Pancreas (tissue), 10 donors: ENCODE measurements around the gene HBS1L. TPM values are rescaled to one million over a fixed set of nuclear protein-coding genes. Genes with fewer than 3 reads are reported as not detected.

ENCODE experiments used
- ATAC-seq, 4 donors: fragments of 200-7000 bp; cut with Tn5 transposase; one replicate each; pipeline versions ENCODE4 v1.8.0 to v1.9.1; 2020; ENCODE audit warnings: mild to moderate bottlenecking in 4 of 4, moderate library complexity in 4 of 4
- DNase-seq, 6 donors: peaks; one replicate each; pipeline ENCODE4 v3.0.0-alpha.2; 2020
- FAIRE-seq: peaks from 2 replicates; lab custom pipeline; 2012; peaks lifted over from hg19 to GRCh38; lab: Jason Lieb, UNC
- H3K27ac ChIP-seq, 4 donors: fragments of 200-600 bp; sonication (generic); 1 replicate in 3 of 4; 2 replicates in 1 of 4; pipeline versions ENCODE4 v1.5.0 to v1.8.0; 2020
- H3K27me3 ChIP-seq, 4 donors: fragments of 200-600 bp; one replicate each; pipeline ENCODE4 v1.8.0; 2021
- H3K36me3 ChIP-seq, 3 donors: fragments of 200-600 bp; sonication (generic) in 1 of 3; one replicate each; pipeline versions ENCODE4 v1.5.0 to v1.8.0; 2020 to 2021
- H3K4me1 ChIP-seq, 3 donors: fragments of 200-600 bp; one replicate each; pipeline ENCODE4 v1.8.0; 2021
- H3K4me3 ChIP-seq, 4 donors: fragments of 200-600 bp; sonication (generic) in 2 of 4; one replicate each; pipeline versions ENCODE4 v1.5.0 to v1.8.0; 2020 to 2021
- H3K9me3 ChIP-seq, 4 donors: fragments of 200-600 bp; one replicate each; pipeline ENCODE4 v1.8.0; 2021
- CTCF ChIP-seq, 4 donors: fragments of 200-600 bp; sonication (generic) in 3 of 4; IDR thresholded peaks; one replicate each; pipeline versions ENCODE4 v1.5.0 to v1.8.0; 2021; ENCODE audit warnings: antibody characterized with exemption in 4 of 4
- WGBS, 2 donors: extraction: QIAGEN DNeasy Blood & Tissue Kit; methylation state at CpG; one replicate each; pipeline ENCODE4 v1.1.7; 2013; 5-methylcytosine and 5-hydroxymethylcytosine counted together
- intact Hi-C, 3 donors: fragments of 100-400 bp; cut with DNase I; formaldehyde crosslinking; loops; one replicate each; pipeline versions ENCODE4 v1.11.1 to v1.14.2; 2022
- polyA plus RNA-seq, 2 donors: library from polyadenylated mRNA; stranded (reverse); fragments of 200-250 nt; gene quantifications; one replicate each; pipeline ENCODE4 v1.2.3, GENCODE V29; 2013
- total RNA-seq, 6 donors: library from RNA; stranded (reverse); fragmentation: NEBNext Ultra II Directional in 4 of 6; extraction: Animal tissue kit (Norgen Biotek cat#: 25700) in 4 of 6; gene quantifications; one replicate each; pipeline versions ENCODE4 v1.2.1 to v1.2.4, GENCODE V29; 2021 to 2023
- donor health status: healthy with polysubstance abuse.
- donor health status: DM: no; HTN: no; CAD: no; lungs with moderate emphysema.
- donor health status: DM: no; HTN: no; CAD: no.
- donor health status: control.
- donor health status: control.
- donor health status: Bipolar disorder and iron deficiency.
- donor health status: DM: yes; HTN: yes; CAD: no.
- donor health status: DM: no; HTN: no; CAD: no.
- donor health status: DM: no; HTN: no; CAD: no.
- donor health status: DM: yes; HTN: yes; CAD: no.

The HBS1L gene
- total and polyA plus RNA-seq, 8 donors = 10.3 to 41.5 (median 38.9) TPM

DNA sequence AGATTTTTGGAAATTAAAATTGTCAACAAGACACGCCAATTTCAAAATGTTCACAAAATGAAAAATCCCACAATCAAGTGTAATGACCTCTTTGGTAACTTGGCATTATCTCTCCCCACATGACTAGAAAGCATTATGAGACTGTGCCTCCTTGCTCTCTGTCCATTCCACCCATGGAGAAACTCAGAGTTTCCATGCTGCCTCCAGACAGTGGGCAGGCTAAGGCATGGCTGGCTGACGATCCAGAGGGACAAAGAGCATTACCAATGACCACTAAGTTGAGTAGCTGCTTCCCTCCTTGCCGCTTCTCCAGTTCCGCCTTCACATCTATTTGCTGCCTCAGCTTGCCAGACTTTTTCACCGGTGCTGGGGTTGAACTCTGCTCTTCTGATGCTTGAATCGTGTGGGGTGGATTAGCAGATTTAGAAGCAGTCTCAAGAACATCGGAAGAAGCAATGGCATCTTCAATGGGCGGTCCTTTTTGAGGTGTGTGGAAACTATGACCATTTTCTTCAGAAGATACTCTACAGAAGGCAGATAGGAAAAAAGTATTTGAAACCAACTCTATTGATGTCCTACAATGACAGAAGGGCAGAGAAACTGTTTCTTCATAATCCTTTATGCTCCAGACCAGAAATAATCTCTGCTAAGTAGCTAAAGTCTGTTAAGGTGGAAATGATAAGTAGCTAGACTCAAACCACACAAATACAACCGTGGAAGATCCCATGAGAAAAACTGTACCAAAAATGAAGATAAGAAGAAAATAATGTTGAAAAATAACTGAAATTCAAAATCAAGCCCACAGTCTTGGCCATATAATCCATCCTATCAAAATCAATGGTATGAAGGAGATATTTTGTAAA, 57.3 kb downstream of the HBS1L start:
- Histone ChIP-seq H3K36me3 (peaks cover 0 to 19% (median 0%) of the 10 kb centered on the region in 3 donors), H3K4me1 (no peaks in the 10 kb centered on the region), H3K27ac (no peak overlapping the region), H3K4me3 (no peak overlapping the region), H3K27me3 (no peaks in the 10 kb centered on the region), H3K9me3 (no peaks in the 10 kb centered on the region)
- DNase-seq (no peak), FAIRE-seq (no peak), ATAC-seq (no peak)
- WGBS, 2 donors = 93 to 95% methylated on average over 9 of the region's 9 CpGs
- TF ChIP-seq CTCF (IDR thresholded peaks at IDR 0.05) = no peak
- intact Hi-C loops = no loop called here

GRCh38 chr6:134995536-134995935, 59.1 kb downstream of the HBS1L start:
- H3K27me3 ChIP-seq = no peaks in the 10 kb centered on the region
- no peak overlapping the region for H3K27ac ChIP-seq
- no peak for TF ChIP-seq CTCF (IDR thresholded peaks at IDR 0.05)
- no peaks in the 10 kb centered on the region for H3K4me1 ChIP-seq
- intact Hi-C loops = no loop called here
- ATAC-seq = no peak
- FAIRE-seq = no peak
- no peak overlapping the region for H3K4me3 ChIP-seq
- DNase-seq = no peak
- peaks cover 0 to 21% (median 0%) of the 10 kb centered on the region in 3 donors for H3K36me3 ChIP-seq
- WGBS, 2 donors = 80 to 94% methylated on average over 1 of the region's 1 CpG
- no peaks in the 10 kb centered on the region for H3K9me3 ChIP-seq

- Histone ChIP-seq H3K4me1 (no peaks in the 10 kb centered on the region), H3K9me3 (no peaks in the 10 kb centered on the region), H3K27me3 (no peaks in the 10 kb centered on the region), H3K27ac (no peak overlapping the region), H3K4me3 (no peak overlapping the region), H3K36me3 (peaks cover 0 to 21% (median 0%) of the 10 kb centered on the region in 3 donors)
- FAIRE-seq (no peak), DNase-seq (no peak), ATAC-seq (no peak)
- intact Hi-C loops = no loop called here
- no peak for TF ChIP-seq CTCF (IDR thresholded peaks at IDR 0.05)
These were observed 60.2 kb downstream of the HBS1L start for GRCh38 chr6:134994431-134994830.

GRCh38 chr6:134992155-134992554, 62.5 kb downstream of the HBS1L start:
- no peak for TF ChIP-seq CTCF (IDR thresholded peaks at IDR 0.05)
- FAIRE-seq = no peak
- H3K27me3 ChIP-seq = no peaks in the 10 kb centered on the region
- no peaks in the 10 kb centered on the region for H3K4me1 ChIP-seq
- no peak overlapping the region for H3K27ac ChIP-seq
- intact Hi-C loops = no loop called here
- no peak for DNase-seq
- peaks cover 0 to 21% (median 0%) of the 10 kb centered on the region in 3 donors for H3K36me3 ChIP-seq
- no peak for ATAC-seq
- no peaks in the 10 kb centered on the region for H3K9me3 ChIP-seq
- WGBS, 2 donors = 93 to 94% methylated on average over 6 of the region's 6 CpGs
- H3K4me3 ChIP-seq = no peak overlapping the region

- ATAC-seq (no peak), DNase-seq (no peak), FAIRE-seq (no peak)
- no peaks in the 10 kb centered on the region for H3K4me1 ChIP-seq
- H3K4me3 ChIP-seq = no peak overlapping the region
- no peak for TF ChIP-seq CTCF (IDR thresholded peaks at IDR 0.05)
- no peaks in the 10 kb centered on the region for H3K27me3 ChIP-seq
- H3K36me3 ChIP-seq = peaks cover 0 to 15% (median 0%) of the 10 kb centered on the region in 3 donors
- H3K9me3 ChIP-seq = no peaks in the 10 kb centered on the region
- intact Hi-C loops = no loop called here
- WGBS, 2 donors = 94 to 96% methylated on average over 3 of the region's 3 CpGs
- H3K27ac ChIP-seq = no peak overlapping the region
These were observed 64.4 kb downstream of the HBS1L start for GRCh38 chr6:134990262-134990661.
